Measurements from ENCODE around the gene GPR31. TPM values are rescaled to one million over a fixed set of nuclear protein-coding genes. Genes with fewer than 3 reads are reported as not detected.

GPR31 gene
- total and polyA plus RNA-seq, 9 of the 15 experiments (the other 6 are each of a cell fraction or from before 2014, with no cell fraction given) = not detected

GRCh38 chr6:167146977-167147376, 10.8 kb downstream of the GPR31 start (continued):
- no peak for TF ChIP-seq MXD1 (CRISPR knock-in tag; IDR thresholded peaks at IDR 0.05; ENCODE audit: borderline replicate concordance, poor library complexity, severe bottlenecking)
- TF ChIP-seq SMARCC2 (IDR thresholded peaks at IDR 0.05; ENCODE audit: low read depth) = no peak
- TF ChIP-seq SIN3B (IDR thresholded peaks at IDR 0.05; ENCODE audit: low read depth) = no peak
- no peak for TF ChIP-seq NR0B1 (IDR thresholded peaks at IDR 0.05; ENCODE audit: partially characterized antibody)
- no peak for TF ChIP-seq PHTF2 (CRISPR knock-in tag; IDR thresholded peaks at IDR 0.05)
- TF ChIP-seq MEF2A (IDR thresholded peaks at IDR 0.05; ENCODE audit: control insufficient read depth, low read depth, low read length) = no peak
- no peak for TF ChIP-seq ZNF146 (CRISPR knock-in tag; IDR thresholded peaks at IDR 0.05; ENCODE audit: unreplicated experiment)
- no peak for TF ChIP-seq ZNF354B (CRISPR knock-in tag; IDR thresholded peaks at IDR 0.05)
- TF ChIP-seq KLF10 (CRISPR knock-in tag; IDR thresholded peaks at IDR 0.05) = no peak
- TF ChIP-seq SREBF2 (CRISPR knock-in tag; IDR thresholded peaks at IDR 0.05) = no peak
- no peak for TF ChIP-seq TEAD2 (tag; IDR thresholded peaks at IDR 0.05)

GRCh38 chr6:167146135-167146534, 11.6 kb downstream of the GPR31 start:
- ChIA-PET POLR2A (no interaction called here), CTCF (ENCODE audit: low intra/inter-chr PET ratio) (no interaction called here)
- H3K27ac ChIP-seq (ENCODE audit: extremely low read depth, low read depth, low read length) = no peak overlapping the region
- no peak for DNase-seq (ENCODE audit: extremely low read depth in 1 of 4, low spot score in 3 of 4)
- no peaks in the 10 kb centered on the region for H3K79me2 ChIP-seq (ENCODE audit: control insufficient read depth, insufficient read depth, low read length)
- peaks cover 32 to 77% of the 10 kb centered on the region in 2 experiments; a peak in 4 of 5 replicates for H3K27me3 ChIP-seq (ENCODE audit: control insufficient read depth in 2 of 2, insufficient read depth in 2 of 2, low read length in 2 of 2)
- no peaks in the 10 kb centered on the region for H3K36me3 ChIP-seq (ENCODE audit: control insufficient read depth, insufficient read depth, low read length)
- WGBS (ENCODE audit: insufficient coverage, low coverage, missing lambda C conversion rate) = 13% methylated on average over 15 of the region's 15 CpGs
- H3K4me3 ChIP-seq = no peak overlapping the region
- H3K9ac ChIP-seq (ENCODE audit: insufficient read depth in 1 of 2, low read depth in 2 of 2, low read length in 2 of 2) = no peak overlapping the region
- no peak for FAIRE-seq
- in situ Hi-C loops (cut with MboI) (no loop called here), intact Hi-C loops (cut with micrococcal nuclease) (no loop called here)
- H3K9me3 ChIP-seq (replicated peaks; ENCODE audit: control insufficient read depth, insufficient read depth, low read depth, low read length) = no peaks in the 10 kb centered on the region
- H4K20me1 ChIP-seq (replicated peaks; ENCODE audit: control insufficient read depth, insufficient read depth, low read length) = peaks cover 6% of the 10 kb centered on the region; the same call in 1 of the 2 replicates
- no peaks in the 10 kb centered on the region for H3K9me1 ChIP-seq (ENCODE audit: control insufficient read depth, insufficient read depth, low read length)
- no TSS peak for BruUV-seq (replicated peaks)
- no peak for ATAC-seq
- H3K4me2 ChIP-seq (ENCODE audit: insufficient read depth, low read length) = no peak overlapping the region
- H2AFZ ChIP-seq (ENCODE audit: low read depth, low read length) = no peak overlapping the region
- no peaks in the 10 kb centered on the region for H3K4me1 ChIP-seq (replicated peaks in 1 of 2; ENCODE audit: control insufficient read depth in 2 of 2, insufficient read depth in 2 of 2, low read length in 2 of 2)
- TF ChIP-seq MAFK (IDR thresholded peaks at IDR 0.05; ENCODE audit: low read length) = no peak
- no peak for TF ChIP-seq ZNF592 (IDR thresholded peaks at IDR 0.05)
- no peak for TF ChIP-seq EWSR1 (IDR thresholded peaks at IDR 0.05; ENCODE audit: borderline replicate concordance, low read depth, partially characterized antibody)
- TF ChIP-seq HIVEP1 (CRISPR knock-in tag; IDR thresholded peaks at IDR 0.05) = no peak
- no peak for TF ChIP-seq CBX3 (IDR thresholded peaks at IDR 0.05; ENCODE audit: borderline replicate concordance in 1 of 2, low read length in 2 of 2)
- TF ChIP-seq PHF8 (IDR thresholded peaks at IDR 0.05; ENCODE audit: borderline replicate concordance, low read length) = no peak
- TF ChIP-seq PHF20 (IDR thresholded peaks at IDR 0.05; ENCODE audit: partially characterized antibody) = no peak

All from K562 (cell line).